Measurements from ENCODE around the gene ATOSB.
"Not testable (repeated sequence)": the region's sequence is repeated elsewhere in the genome, so short reads cannot be mapped to it uniquely, and the experiment has no call there.

The ATOSB gene

DNA sequence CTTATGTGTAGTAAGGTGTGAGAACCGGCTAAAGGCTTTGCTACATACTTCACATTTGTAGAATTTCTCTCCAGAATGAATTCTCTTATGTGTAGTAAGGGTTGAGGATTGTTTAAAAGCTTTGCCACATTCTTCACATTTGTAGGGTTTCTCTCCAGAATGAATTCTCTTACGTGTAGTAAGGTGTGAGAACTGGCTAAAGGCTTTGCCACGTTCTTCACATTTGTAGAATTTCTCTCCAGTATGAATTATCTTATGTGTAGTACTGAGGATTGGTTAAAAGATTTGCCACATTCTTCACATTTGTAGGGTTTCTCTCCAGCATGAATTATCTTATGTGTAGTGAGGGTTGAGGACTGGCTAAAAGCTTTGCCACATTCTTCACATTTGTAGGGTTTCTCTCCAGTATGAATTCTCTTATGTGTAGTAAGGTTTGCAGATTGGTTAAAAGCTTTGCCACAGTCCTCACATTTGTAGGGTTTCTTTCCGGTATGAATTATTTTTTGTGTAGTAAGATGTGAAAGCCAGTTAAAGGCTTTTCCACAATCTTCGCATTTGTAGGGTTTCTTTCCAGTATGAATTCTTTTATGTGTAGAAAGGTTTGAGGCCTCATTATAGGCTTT is 32.4 kb upstream of the ATOSB start:
- H3K36me3 ChIP-seq (ENCODE audit: control insufficient read depth, insufficient read depth, low read length); H3K4me3 ChIP-seq (ENCODE audit: low read depth, low read length); H3K9ac ChIP-seq (ENCODE audit: low read depth, low read length); H3K27me3 ChIP-seq (ENCODE audit: control insufficient read depth, insufficient read depth, low read length); H3K27ac ChIP-seq (ENCODE audit: low read depth, low read length); H3K4me1 ChIP-seq (ENCODE audit: control insufficient read depth, insufficient read depth, low read length): not testable (repeated sequence)
- H3K9me3 ChIP-seq (ENCODE audit: control insufficient read depth, insufficient read depth, low read length), result peaks cover 32% of the 10 kb centered on the region

DNA sequence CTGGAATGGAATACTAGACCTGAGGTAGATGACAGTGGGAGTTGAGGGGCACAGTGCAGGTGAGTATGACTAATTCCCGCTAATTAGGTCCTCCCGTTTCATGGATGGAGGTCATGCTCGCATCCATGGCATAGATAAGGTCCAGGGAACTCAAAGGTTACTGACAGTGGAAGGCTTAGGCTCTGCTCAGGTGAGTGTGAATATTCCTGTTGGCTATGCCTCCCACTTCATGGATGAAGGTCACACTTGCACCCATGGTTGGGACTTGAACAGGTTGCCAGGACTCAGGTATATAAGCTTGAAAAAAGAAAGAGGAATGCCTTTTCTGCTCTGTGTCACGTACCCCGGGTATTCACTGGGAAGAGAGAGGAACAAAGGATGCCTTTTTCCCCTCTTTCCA is 26.4 kb upstream of the ATOSB start:
- peaks cover 27% of the 10 kb centered on the region for H3K9me3 ChIP-seq (ENCODE audit: control insufficient read depth, insufficient read depth, low read length)
- no peaks in the 10 kb centered on the region for H3K27me3 ChIP-seq (ENCODE audit: control insufficient read depth, insufficient read depth, low read length)
- H3K4me3 ChIP-seq (ENCODE audit: low read depth, low read length), result no peak overlapping the region

DNA sequence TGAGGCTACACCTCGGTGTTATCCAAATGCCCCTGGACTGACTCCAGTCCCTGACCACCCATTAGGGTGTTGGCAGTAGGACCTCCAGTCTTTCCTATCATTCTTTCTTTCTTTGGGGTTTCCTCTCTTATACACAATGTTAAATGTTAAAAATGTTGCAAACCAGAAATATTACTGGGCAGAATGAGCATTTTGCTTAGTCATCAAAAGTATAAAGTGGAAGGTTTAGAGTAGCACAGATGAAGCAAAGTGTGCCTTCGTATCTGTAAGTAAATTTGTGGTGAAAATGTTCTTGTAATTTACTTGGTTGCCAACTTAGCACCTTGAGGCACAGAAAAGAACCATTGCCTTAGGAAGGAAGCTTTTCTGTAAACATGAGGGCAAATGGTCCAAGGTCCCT is 24.4 kb upstream of the ATOSB start:
- H3K4me3 ChIP-seq (ENCODE audit: low read depth, low read length), result no peak overlapping the region
- H3K9ac ChIP-seq (ENCODE audit: low read depth, low read length), result no peak overlapping the region
- no peaks in the 10 kb centered on the region for H3K27me3 ChIP-seq (ENCODE audit: control insufficient read depth, insufficient read depth, low read length)
- H3K4me1 ChIP-seq (ENCODE audit: control insufficient read depth, insufficient read depth, low read length), result no peaks in the 10 kb centered on the region
- H3K9me3 ChIP-seq (ENCODE audit: control insufficient read depth, insufficient read depth, low read length), result peaks cover 25% of the 10 kb centered on the region
- no peaks in the 10 kb centered on the region for H3K36me3 ChIP-seq (ENCODE audit: control insufficient read depth, insufficient read depth, low read length)
- H3K27ac ChIP-seq (ENCODE audit: low read depth, low read length), result no peak overlapping the region

More for the DNA sequence above, 26.4 kb upstream of the ATOSB start:
- Histone ChIP-seq H3K27ac (ENCODE audit: low read depth, low read length) (no peak overlapping the region), H3K4me1 (ENCODE audit: control insufficient read depth, insufficient read depth, low read length) (no peaks in the 10 kb centered on the region), H3K9ac (ENCODE audit: low read depth, low read length) (no peak overlapping the region), H3K36me3 (ENCODE audit: control insufficient read depth, insufficient read depth, low read length) (no peaks in the 10 kb centered on the region)

DNA sequence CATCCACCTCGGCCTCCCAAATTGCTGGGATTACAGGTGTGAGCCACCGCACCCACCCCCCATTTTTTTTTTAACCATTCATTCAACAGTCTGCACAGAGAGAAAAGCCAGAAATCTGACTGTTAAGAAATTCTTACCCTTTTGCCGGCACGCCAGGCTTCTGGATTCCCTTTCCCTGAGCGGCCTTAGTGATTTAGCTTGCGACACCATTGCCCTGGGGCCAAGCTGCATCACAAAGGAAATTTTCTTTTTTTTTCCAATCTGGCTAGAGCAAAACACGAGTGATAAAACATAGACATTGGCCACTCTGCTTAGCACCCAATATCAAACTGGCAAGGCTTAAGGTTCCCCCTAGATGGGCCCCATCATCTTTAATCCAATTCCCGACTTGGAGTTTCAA is 21.2 kb upstream of the ATOSB start:
- no peak overlapping the region for H3K27ac ChIP-seq (ENCODE audit: low read depth, low read length)

DNA sequence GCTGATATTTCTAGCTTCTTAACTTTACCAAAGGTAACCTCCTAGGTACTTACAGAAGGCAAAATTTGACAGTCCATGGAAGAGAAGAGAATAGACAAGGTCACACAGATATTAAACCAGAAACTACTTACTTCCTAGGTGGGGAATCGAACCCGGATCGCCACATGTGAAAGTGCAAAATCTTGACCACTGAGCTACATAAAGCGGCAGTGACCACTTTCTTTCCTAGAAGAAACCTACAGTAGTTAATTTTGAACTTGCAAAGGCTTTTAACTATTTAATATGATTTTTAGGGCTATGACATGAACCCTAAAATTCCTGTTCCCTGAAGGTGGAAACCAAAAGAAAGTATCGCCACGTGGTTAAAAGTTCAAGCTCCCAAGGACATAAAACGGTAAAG is 20.3 kb upstream of the ATOSB start:
- no peaks in the 10 kb centered on the region for H3K27me3 ChIP-seq (ENCODE audit: control insufficient read depth, insufficient read depth, low read length)
- no peak overlapping the region for H3K27ac ChIP-seq (ENCODE audit: low read depth, low read length)
- H3K9ac ChIP-seq (ENCODE audit: low read depth, low read length), result no peak overlapping the region
- H3K4me1 ChIP-seq (ENCODE audit: control insufficient read depth, insufficient read depth, low read length), result no peaks in the 10 kb centered on the region
- peaks cover 12% of the 10 kb centered on the region for H3K9me3 ChIP-seq (ENCODE audit: control insufficient read depth, insufficient read depth, low read length)
- no peak overlapping the region for H3K4me3 ChIP-seq (ENCODE audit: low read depth, low read length)
- H3K36me3 ChIP-seq (ENCODE audit: control insufficient read depth, insufficient read depth, low read length), result no peaks in the 10 kb centered on the region

More for the DNA sequence above, 21.2 kb upstream of the ATOSB start:
- H3K27me3 ChIP-seq (ENCODE audit: control insufficient read depth, insufficient read depth, low read length), result no peaks in the 10 kb centered on the region
- no peaks in the 10 kb centered on the region for H3K36me3 ChIP-seq (ENCODE audit: control insufficient read depth, insufficient read depth, low read length)
- H3K9me3 ChIP-seq (ENCODE audit: control insufficient read depth, insufficient read depth, low read length), result peaks cover 17% of the 10 kb centered on the region
- no peak overlapping the region for H3K4me3 ChIP-seq (ENCODE audit: low read depth, low read length)
- H3K4me1 ChIP-seq (ENCODE audit: control insufficient read depth, insufficient read depth, low read length), result no peaks in the 10 kb centered on the region
- H3K9ac ChIP-seq (ENCODE audit: low read depth, low read length), result no peak overlapping the region

DNA sequence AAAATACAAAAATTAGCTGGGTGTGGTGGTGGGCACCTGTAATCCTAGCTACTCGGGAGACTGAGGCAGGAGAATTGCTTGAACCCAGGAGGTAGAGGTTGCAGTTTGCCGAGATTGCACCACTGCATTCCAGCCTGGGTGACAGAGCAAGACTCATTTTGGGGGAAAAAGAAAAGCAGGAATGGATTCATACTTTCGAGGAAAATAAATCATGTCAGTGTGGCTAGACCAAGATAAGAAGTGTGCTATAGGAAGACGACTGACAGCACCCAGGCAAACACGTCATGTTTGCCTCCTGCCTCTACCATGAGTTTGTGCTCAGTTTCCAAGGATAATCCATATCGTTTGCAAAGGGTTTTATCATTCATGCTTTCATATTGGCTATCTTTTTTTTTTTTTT is 19.3 kb upstream of the ATOSB start:
- H3K4me1 ChIP-seq (ENCODE audit: control insufficient read depth, insufficient read depth, low read length), result no peaks in the 10 kb centered on the region
- H3K9ac ChIP-seq (ENCODE audit: low read depth, low read length), result no peak overlapping the region
- no peak overlapping the region for H3K27ac ChIP-seq (ENCODE audit: low read depth, low read length)
- H3K9me3 ChIP-seq (ENCODE audit: control insufficient read depth, insufficient read depth, low read length), result peaks cover 17% of the 10 kb centered on the region
- H3K27me3 ChIP-seq (ENCODE audit: control insufficient read depth, insufficient read depth, low read length), result no peaks in the 10 kb centered on the region
- H3K36me3 ChIP-seq (ENCODE audit: control insufficient read depth, insufficient read depth, low read length), result no peaks in the 10 kb centered on the region
- no peak overlapping the region for H3K4me3 ChIP-seq (ENCODE audit: low read depth, low read length)

GRCh38 chr9:35116898-35117551 is 1.4 kb upstream of the ATOSB start:
- no peaks in the 10 kb centered on the region for H3K36me3 ChIP-seq (ENCODE audit: control insufficient read depth, insufficient read depth, low read length)
- no peak overlapping the region for H3K27ac ChIP-seq (ENCODE audit: low read depth, low read length)
- H3K9me3 ChIP-seq (ENCODE audit: control insufficient read depth, insufficient read depth, low read length), result no peaks in the 10 kb centered on the region
- H3K4me3 ChIP-seq (ENCODE audit: low read depth, low read length), result peak overlapping the region; percentile 88
- H3K4me1 ChIP-seq (ENCODE audit: control insufficient read depth, insufficient read depth, low read length), result peaks cover 16% of the 10 kb centered on the region
- peak overlapping the region; percentile 26; the same call in 1 of the 2 replicates for H3K9ac ChIP-seq (ENCODE audit: low read depth, low read length)
- H3K27me3 ChIP-seq (ENCODE audit: control insufficient read depth, insufficient read depth, low read length), result no peaks in the 10 kb centered on the region

DNA sequence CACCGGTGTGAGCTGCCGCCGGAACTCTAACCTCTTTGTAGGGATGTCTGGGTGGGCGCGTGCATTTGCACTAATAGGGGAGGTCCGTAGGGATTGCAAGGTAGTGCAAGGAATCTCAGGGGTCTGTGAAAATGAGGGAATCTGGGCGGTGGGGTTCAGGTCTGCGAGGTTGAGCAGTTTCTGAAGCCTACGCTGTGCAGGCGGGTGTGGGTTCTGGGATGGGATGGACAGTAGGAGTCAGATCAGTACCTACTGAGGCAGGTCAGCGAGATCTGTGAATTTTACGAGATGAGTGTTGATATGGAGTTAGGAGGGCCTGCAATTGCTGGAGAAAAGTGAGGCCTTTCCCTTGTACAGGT is 856 bp upstream of the ATOSB start:
- H3K9me3 ChIP-seq (ENCODE audit: control insufficient read depth, insufficient read depth, low read length), result no peaks in the 10 kb centered on the region
- H3K9ac ChIP-seq (ENCODE audit: low read depth, low read length), result no peak overlapping the region
- H3K4me1 ChIP-seq (ENCODE audit: control insufficient read depth, insufficient read depth, low read length), result peaks cover 20% of the 10 kb centered on the region
- no peaks in the 10 kb centered on the region for H3K27me3 ChIP-seq (ENCODE audit: control insufficient read depth, insufficient read depth, low read length)
- peak overlapping the region; percentile 88 for H3K4me3 ChIP-seq (ENCODE audit: low read depth, low read length)
- H3K36me3 ChIP-seq (ENCODE audit: control insufficient read depth, insufficient read depth, low read length), result no peaks in the 10 kb centered on the region
- H3K27ac ChIP-seq (ENCODE audit: low read depth, low read length), result peak overlapping the region; percentile 37

DNA sequence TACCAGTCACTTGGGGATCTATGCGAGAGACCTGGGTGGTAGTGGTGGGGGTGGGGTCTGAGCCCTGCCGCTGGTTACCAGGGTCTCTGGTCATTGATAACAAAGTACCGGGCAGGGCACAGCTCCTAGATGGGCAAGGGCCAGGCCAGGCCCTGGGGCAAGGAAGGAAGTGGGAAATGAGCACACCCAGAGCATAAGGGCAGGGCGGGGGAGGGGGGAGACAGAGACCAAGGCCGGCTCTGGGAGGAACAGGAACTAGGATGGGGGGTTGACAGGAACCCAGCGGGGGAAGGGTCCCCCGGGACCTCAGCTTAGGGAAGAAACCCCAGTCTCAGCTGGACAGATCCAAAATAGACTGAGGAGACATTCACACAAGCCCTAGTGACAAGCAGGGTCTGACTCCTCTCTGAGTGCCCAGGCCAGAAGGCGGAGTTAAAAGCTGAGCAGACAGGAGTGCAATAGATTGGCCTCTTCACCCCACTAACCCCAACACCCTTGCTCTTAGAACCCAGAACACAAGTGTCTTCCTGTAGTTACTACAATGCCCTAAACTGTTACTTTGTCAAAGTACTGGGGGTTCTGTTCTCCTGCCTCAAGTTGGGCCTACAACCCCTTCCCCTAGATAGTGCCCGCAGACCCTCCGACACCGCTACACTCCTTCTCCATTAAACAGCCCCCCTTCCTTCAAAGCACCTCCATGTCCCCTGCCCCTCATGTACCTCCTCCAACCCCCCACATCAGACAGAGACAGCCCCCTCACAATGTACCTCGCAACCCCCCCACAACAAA is 628 bp downstream of the ATOSB start:
- H3K9me3 ChIP-seq (ENCODE audit: control insufficient read depth, insufficient read depth, low read length), result no peaks in the 10 kb centered on the region
- peak overlapping the region; percentile 88 for H3K4me3 ChIP-seq (ENCODE audit: low read depth, low read length)
- H3K27me3 ChIP-seq (ENCODE audit: control insufficient read depth, insufficient read depth, low read length), result no peaks in the 10 kb centered on the region
- peaks cover 24% of the 10 kb centered on the region for H3K4me1 ChIP-seq (ENCODE audit: control insufficient read depth, insufficient read depth, low read length)
- H3K27ac ChIP-seq (ENCODE audit: low read depth, low read length), result peak overlapping the region; percentile 93
- H3K9ac ChIP-seq (ENCODE audit: low read depth, low read length), result no peak overlapping the region
- H3K36me3 ChIP-seq (ENCODE audit: control insufficient read depth, insufficient read depth, low read length), result no peaks in the 10 kb centered on the region

DNA sequence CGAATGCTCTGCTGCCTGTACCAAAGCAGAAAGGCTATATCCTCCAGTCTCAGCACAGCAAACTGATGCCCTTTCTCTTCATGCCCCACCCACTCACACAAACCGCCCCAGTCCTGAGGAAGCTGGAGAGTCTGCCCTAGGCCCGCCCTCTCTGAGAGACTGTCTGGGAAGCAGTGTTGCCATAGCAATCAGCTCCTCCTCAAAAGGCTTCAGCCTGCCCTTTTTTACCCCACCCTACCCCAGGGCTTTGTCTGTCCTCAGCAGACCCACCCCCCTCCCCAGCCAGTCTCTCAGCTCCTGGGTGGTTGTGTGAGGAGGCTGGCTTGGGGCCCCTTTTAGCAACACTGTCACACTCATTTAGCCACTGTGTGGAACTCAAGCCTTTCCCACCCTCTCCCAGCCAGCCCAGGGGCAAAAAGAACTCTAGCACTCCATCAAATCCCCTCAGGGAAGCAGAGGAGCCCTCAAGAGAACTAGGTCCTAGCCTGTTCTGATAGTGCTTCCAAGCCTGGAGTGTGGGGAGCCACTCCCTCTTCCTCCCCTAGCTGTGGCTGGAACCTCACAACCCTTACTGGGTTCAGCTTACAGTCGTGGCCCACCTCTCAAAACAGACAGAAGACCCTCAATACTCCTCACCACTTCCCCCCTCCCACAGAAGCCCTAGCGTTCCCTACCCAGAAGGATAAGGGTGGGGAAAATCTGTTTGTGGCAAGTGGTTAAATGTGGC is 1.4 kb downstream of the ATOSB start:
- no peaks in the 10 kb centered on the region for H3K27me3 ChIP-seq (ENCODE audit: control insufficient read depth, insufficient read depth, low read length)
- no peak overlapping the region for H3K9ac ChIP-seq (ENCODE audit: low read depth, low read length)
- H3K27ac ChIP-seq (ENCODE audit: low read depth, low read length), result peak overlapping the region; percentile 93
- peak overlapping the region; percentile 88 for H3K4me3 ChIP-seq (ENCODE audit: low read depth, low read length)
- H3K9me3 ChIP-seq (ENCODE audit: control insufficient read depth, insufficient read depth, low read length), result no peaks in the 10 kb centered on the region
- H3K4me1 ChIP-seq (ENCODE audit: control insufficient read depth, insufficient read depth, low read length), result peaks cover 24% of the 10 kb centered on the region
- H3K36me3 ChIP-seq (ENCODE audit: control insufficient read depth, insufficient read depth, low read length), result no peaks in the 10 kb centered on the region
